ENCODE data around the gene SCML2.
"Not testable (repeated sequence)": the region's sequence is repeated elsewhere in the genome, so short reads cannot be mapped to it uniquely, and the experiment has no call there.

Gene SCML2

DNA sequence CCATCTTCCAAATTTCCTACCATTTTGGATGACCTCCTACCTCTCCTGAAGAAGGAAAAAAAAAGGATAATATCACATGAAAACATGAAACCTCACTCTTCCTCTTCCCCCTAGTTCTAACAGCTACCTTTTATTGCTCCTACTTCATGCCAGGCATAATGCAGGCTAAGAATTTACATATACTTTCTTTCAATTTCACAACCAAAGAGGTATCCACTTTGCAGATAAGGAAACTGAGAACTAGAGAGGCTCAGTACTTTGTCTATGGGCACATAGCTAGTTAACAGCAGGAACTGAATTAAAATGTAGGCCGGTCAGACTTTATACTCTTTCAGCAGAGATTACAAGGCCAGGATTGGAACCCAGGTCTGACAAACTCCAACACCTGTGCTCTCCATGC is 99.4 kb downstream of the SCML2 start:
- TF ChIP-seq CTCF (IDR thresholded peaks at IDR 0.05; ENCODE audit: low read depth, low read length, missing control alignments) = no peak
- Histone ChIP-seq H3K4me3 (ENCODE audit: low read depth, low read length) (no peak overlapping the region), H3K27me3 (replicated peaks) (no peaks in the 10 kb centered on the region), H3K36me3 (replicated peaks) (no peaks in the 10 kb centered on the region), H3K27ac (no peak overlapping the region)
- no peak for DNase-seq
- in situ Hi-C loops (cut with HindIII; ENCODE audit: low pct_ligation_motif_present, low sequenced_read_pairs) = no loop called here

DNA sequence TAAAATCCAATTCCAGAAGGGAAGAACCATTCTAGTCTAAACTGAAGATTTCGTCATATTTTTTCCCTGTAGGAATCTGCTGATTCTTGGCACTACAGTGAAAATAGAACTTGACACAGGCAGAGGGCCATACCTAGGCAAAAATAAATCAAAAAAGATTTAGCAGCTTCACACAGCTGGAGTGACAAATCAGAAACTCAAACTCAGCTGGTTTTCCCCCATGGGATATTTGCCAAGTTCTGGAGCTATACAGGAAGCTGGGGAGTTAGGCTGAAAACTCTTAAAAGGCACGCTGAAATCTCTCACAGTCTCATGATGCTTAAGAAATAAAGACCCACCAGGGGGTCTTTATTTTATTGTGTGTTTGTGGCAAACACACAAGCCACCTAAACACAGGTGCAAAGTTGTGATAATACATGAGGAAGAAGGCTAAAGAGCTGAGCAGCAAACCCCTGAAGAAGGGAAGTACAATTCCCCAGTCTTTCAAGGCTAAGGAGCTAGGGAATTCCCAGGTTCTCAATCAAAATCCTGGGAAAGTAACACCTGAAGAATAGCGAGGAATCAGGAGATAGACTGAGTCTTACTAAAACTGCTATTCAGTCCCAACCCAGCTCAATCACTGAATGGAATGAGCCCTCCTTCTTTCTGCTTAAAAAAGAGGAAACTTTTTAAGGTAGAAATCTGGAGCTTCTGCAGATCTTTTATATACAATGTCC is 101.7 kb downstream of the SCML2 start:
- no peaks in the 10 kb centered on the region for H3K27me3 ChIP-seq (replicated peaks)
- H3K36me3 ChIP-seq (replicated peaks) = no peaks in the 10 kb centered on the region
- DNase-seq = no peak
- no peak overlapping the region for H3K27ac ChIP-seq
- in situ Hi-C loops (cut with HindIII; ENCODE audit: low pct_ligation_motif_present, low sequenced_read_pairs) = no loop called here
- no peak overlapping the region for H3K4me3 ChIP-seq (ENCODE audit: low read depth, low read length)
- TF ChIP-seq CTCF (IDR thresholded peaks at IDR 0.05; ENCODE audit: low read depth, low read length, missing control alignments) = no peak

DNA sequence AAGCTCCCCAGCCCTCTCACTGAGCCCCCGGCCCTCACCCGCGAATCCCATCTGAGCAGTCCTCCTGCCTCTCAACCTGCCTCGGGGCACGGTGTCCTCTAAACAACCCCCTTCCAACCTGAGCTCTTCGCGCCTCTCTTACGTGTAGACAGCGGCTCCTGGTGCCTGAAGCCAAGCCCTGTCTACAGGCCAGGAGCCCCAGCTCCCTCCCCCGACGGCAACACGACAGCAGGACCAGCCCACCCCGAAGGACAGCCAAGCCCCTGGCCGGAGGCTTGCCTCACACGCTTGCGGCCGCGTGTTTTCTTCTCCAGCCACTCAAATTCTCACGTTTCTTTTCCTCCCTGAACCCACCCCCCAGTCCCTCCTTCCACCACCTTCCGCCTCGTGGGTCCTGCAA is 124.8 kb downstream of the SCML2 start:
- not testable (repeated sequence) for H3K27me3 ChIP-seq (replicated peaks)

DNA sequence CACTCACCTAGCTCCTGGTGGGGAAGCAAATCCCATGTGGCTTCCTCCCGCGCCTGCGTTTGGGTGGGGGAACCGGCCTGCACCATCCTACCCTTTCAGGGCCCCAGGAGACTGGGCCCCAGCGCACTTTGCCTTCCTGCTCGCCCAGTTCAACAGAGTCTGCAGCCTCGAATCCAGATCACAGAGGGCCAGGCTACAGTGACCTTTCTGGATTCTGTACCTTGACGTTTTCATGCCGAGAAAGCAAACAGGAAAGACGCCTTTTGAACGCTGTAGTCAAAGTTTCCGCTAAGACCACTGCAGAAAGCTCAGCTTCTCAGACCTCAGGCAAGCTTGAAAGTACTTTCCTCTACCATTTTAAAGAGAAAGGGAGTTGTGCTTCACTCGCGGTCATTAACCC is 126.4 kb downstream of the SCML2 start:
- in situ Hi-C loops (cut with HindIII; ENCODE audit: low pct_ligation_motif_present, low sequenced_read_pairs) = no loop called here
- H3K4me3 ChIP-seq (ENCODE audit: low read depth, low read length) = no peak overlapping the region
- H3K27ac ChIP-seq = no peak overlapping the region
- DNase-seq = no peak
- no peaks in the 10 kb centered on the region for H3K36me3 ChIP-seq (replicated peaks)
- H3K27me3 ChIP-seq (replicated peaks) = no peaks in the 10 kb centered on the region
- TF ChIP-seq CTCF (IDR thresholded peaks at IDR 0.05; ENCODE audit: low read depth, low read length, missing control alignments) = no peak

More for the DNA sequence above, 124.8 kb downstream of the SCML2 start:
- H3K36me3 ChIP-seq (replicated peaks); H3K27ac ChIP-seq; in situ Hi-C loops (cut with HindIII; ENCODE audit: low pct_ligation_motif_present, low sequenced_read_pairs); DNase-seq; H3K4me3 ChIP-seq (ENCODE audit: low read depth, low read length): not testable (repeated sequence)

GRCh38 chrX:18227458-18227857 is 127.0 kb downstream of the SCML2 start:
- no peaks in the 10 kb centered on the region for H3K36me3 ChIP-seq (replicated peaks)
- in situ Hi-C loops (cut with HindIII; ENCODE audit: low pct_ligation_motif_present, low sequenced_read_pairs) = no loop called here
- no peaks in the 10 kb centered on the region for H3K27me3 ChIP-seq (replicated peaks)
- no peak for DNase-seq
- TF ChIP-seq CTCF (IDR thresholded peaks at IDR 0.05; ENCODE audit: low read depth, low read length, missing control alignments) = no peak
- no peak overlapping the region for H3K4me3 ChIP-seq (ENCODE audit: low read depth, low read length)
- no peak overlapping the region for H3K27ac ChIP-seq

DNA sequence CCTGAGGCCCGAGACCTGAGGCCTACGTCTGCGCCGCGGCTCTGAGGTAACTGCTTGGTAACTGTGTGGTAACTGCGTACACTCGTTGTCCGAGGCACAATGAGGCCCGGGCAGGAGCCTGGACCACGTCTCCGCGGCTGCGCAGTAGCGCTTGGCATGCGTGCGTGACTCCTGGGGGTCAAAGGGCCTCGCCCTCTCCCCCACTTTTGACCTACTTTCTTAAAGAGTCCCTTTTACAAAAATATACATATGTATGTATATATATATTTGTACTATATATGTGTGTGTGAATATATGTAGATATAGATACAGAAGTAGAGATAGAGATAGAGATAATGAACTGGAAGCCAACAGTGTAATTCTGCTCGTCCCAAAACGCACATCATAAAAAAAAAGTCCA is 133.7 kb downstream of the SCML2 start, which contains the start of gene BEND2:
BEND2 (minus strand) TSS at position 101 of the 400 bp plus-strand sequence. CDS start 136 bp downstream, outside the sequence.
- DNase-seq = no peak
- no peaks in the 10 kb centered on the region for H3K27me3 ChIP-seq (replicated peaks)
- H3K27ac ChIP-seq = no peak within 1 kb of the TSS
- no peaks in the 10 kb centered on the region for H3K36me3 ChIP-seq (replicated peaks)
- no peak for TF ChIP-seq CTCF (IDR thresholded peaks at IDR 0.05; ENCODE audit: low read depth, low read length, missing control alignments)
- no peak within 1 kb of the TSS for H3K4me3 ChIP-seq (ENCODE audit: low read depth, low read length)
- in situ Hi-C loops (cut with HindIII; ENCODE audit: low pct_ligation_motif_present, low sequenced_read_pairs) = no loop called here
